ENCODE measurements around the gene PYCARD.

Gene PYCARD

DNA sequence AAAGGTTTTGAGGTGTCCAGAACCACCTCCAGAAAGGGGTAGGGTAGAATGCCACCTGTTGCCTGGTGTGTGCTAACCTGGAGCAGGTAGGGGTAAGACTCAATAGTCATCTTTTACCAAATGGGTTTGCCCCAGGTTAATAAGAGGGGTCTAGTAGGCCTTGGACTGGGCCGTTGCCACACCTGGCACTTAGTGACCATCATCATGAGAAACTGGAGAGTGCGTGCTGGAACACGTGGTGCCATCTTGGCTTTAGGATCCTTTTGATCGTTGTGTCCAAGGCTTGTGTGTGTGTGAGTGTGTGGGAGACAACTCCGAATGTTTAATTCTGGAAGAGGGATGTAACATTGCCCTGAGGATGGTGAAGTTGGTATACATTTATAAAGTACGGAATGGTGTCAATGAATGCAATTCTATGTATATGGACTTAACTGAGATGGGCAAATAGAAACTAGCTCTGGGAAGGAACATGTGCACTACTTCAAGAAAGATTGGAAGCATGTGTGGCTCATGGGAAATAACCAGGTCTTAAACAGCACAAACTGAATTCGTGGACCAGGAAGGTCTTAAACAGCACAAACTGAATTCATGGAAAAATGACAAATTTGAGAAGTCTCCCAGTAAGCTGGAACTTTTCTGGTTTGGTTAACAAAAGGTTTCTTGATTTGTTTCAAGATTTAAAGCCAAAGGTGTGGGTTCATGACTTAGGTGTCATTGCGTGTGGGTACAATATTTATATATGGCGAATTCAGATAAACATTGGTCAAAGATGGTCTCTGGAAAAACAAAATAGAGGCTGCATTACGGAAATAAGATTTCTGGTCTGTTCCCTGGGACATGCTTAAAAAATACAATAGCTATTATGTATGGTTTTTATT lies 15.4 kb downstream of the PYCARD start:
- H3K4me3 ChIP-seq (ENCODE audit: low read length) = no peak overlapping the region
- H3K9me3 ChIP-seq (ENCODE audit: insufficient read depth, low read length) = no peaks in the 10 kb centered on the region
- H3K36me3 ChIP-seq (replicated peaks; ENCODE audit: low read depth, low read length) = peaks cover 97% of the 10 kb centered on the region
- TF ChIP-seq, protein P1, sequence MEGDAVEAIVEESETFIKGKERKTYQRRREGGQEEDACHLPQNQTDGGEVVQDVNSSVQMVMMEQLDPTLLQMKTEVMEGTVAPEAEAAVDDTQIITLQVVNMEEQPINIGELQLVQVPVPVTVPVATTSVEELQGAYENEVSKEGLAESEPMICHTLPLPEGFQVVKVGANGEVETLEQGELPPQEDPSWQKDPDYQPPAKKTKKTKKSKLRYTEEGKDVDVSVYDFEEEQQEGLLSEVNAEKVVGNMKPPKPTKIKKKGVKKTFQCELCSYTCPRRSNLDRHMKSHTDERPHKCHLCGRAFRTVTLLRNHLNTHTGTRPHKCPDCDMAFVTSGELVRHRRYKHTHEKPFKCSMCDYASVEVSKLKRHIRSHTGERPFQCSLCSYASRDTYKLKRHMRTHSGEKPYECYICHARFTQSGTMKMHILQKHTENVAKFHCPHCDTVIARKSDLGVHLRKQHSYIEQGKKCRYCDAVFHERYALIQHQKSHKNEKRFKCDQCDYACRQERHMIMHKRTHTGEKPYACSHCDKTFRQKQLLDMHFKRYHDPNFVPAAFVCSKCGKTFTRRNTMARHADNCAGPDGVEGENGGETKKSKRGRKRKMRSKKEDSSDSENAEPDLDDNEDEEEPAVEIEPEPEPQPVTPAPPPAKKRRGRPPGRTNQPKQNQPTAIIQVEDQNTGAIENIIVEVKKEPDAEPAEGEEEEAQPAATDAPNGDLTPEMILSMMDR (IDR thresholded peaks at IDR 0.05; ENCODE audit: low read depth, low read length) = no peak
- no peak for TF ChIP-seq EZH2phosphoT487 (IDR thresholded peaks at IDR 0.05; ENCODE audit: low read depth)
- H3K9ac ChIP-seq (ENCODE audit: low read length) = no peak overlapping the region
- H4K20me1 ChIP-seq (ENCODE audit: insufficient read depth, low read length) = peaks cover 97% of the 10 kb centered on the region
- H3K27me3 ChIP-seq (ENCODE audit: low read depth, low read length) = no peaks in the 10 kb centered on the region
- peaks cover 11% of the 10 kb centered on the region for H3K4me1 ChIP-seq (ENCODE audit: low read length)
- H3K27ac ChIP-seq (ENCODE audit: low read length) = no peak overlapping the region
- H3K4me2 ChIP-seq (ENCODE audit: low read length) = no peak overlapping the region
- H2AFZ ChIP-seq (ENCODE audit: low read depth, low read length) = no peak overlapping the region
- H3K79me2 ChIP-seq (ENCODE audit: low read length) = peaks cover 94% of the 10 kb centered on the region

DNA sequence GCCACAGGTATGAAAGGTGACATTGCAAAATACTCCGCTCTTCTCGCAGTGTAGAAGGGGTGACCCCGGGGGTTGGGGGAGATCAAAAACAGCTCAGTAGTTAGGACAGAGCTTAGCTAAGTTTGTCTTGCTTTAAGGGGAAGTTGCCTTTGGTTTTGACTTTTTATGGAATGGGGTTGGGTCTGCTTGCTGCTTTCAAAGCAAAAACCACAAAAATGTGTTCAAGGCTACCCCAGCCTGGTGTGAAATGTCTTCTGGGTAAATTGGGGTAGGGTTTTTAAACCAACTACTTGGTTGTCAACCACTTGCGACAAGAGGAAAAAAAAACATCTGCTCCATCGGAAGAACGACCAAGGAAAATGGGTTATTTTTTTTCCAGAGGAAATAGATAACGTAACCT lies 16.4 kb downstream of the PYCARD start:
- H3K27me3 ChIP-seq (ENCODE audit: low read depth, low read length) = no peaks in the 10 kb centered on the region
- no peak for TF ChIP-seq EZH2phosphoT487 (IDR thresholded peaks at IDR 0.05; ENCODE audit: low read depth)
- TF ChIP-seq, protein P1 (IDR thresholded peaks at IDR 0.05; ENCODE audit: low read depth, low read length) = no peak
- H3K4me1 ChIP-seq (ENCODE audit: low read length) = peaks cover 13% of the 10 kb centered on the region
- H3K79me2 ChIP-seq (ENCODE audit: low read length) = peaks cover 100% of the 10 kb centered on the region
- no peak overlapping the region for H3K9ac ChIP-seq (ENCODE audit: low read length)
- H3K4me2 ChIP-seq (ENCODE audit: low read length) = no peak overlapping the region
- H4K20me1 ChIP-seq (ENCODE audit: insufficient read depth, low read length) = peaks cover 99% of the 10 kb centered on the region
- H3K9me3 ChIP-seq (ENCODE audit: insufficient read depth, low read length) = no peaks in the 10 kb centered on the region
- peaks cover 95% of the 10 kb centered on the region for H3K36me3 ChIP-seq (replicated peaks; ENCODE audit: low read depth, low read length)
- no peak overlapping the region for H3K27ac ChIP-seq (ENCODE audit: low read length)
- H3K4me3 ChIP-seq (ENCODE audit: low read length) = no peak overlapping the region
- H2AFZ ChIP-seq (ENCODE audit: low read depth, low read length) = no peak overlapping the region

DNA sequence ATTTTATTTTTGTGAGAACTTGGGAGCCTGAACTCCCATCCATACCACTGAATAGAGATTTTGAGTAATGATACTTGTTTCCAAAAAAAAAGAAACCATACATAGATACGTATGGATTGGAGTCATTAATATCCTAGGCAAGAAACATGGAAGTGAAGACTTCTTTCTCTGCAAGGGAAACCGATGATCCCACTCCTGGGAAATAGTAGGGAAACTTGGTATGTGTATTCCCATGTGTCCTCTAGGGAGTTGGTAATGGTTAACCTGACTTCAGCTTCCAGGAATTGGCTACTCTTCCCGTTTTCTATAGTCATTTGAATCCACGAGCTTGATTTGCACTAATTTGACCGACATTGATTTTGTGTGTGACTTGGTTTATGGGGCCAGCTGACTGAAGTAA lies 17.2 kb downstream of the PYCARD start:
- Histone ChIP-seq H4K20me1 (ENCODE audit: insufficient read depth, low read length) (peaks cover 98% of the 10 kb centered on the region), H3K27ac (ENCODE audit: low read length) (no peak overlapping the region), H3K4me2 (ENCODE audit: low read length) (no peak overlapping the region), H3K4me1 (ENCODE audit: low read length) (peaks cover 13% of the 10 kb centered on the region), H3K79me2 (ENCODE audit: low read length) (peaks cover 100% of the 10 kb centered on the region), H3K36me3 (replicated peaks; ENCODE audit: low read depth, low read length) (peaks cover 92% of the 10 kb centered on the region), H2AFZ (ENCODE audit: low read depth, low read length) (no peak overlapping the region), H3K4me3 (ENCODE audit: low read length) (no peak overlapping the region), H3K9me3 (ENCODE audit: insufficient read depth, low read length) (no peaks in the 10 kb centered on the region), H3K27me3 (ENCODE audit: low read depth, low read length) (no peaks in the 10 kb centered on the region), H3K9ac (ENCODE audit: low read length) (no peak overlapping the region)
- TF ChIP-seq, protein P1 (IDR thresholded peaks at IDR 0.05; ENCODE audit: low read depth, low read length) = no peak
- no peak for TF ChIP-seq EZH2phosphoT487 (IDR thresholded peaks at IDR 0.05; ENCODE audit: low read depth)

DNA sequence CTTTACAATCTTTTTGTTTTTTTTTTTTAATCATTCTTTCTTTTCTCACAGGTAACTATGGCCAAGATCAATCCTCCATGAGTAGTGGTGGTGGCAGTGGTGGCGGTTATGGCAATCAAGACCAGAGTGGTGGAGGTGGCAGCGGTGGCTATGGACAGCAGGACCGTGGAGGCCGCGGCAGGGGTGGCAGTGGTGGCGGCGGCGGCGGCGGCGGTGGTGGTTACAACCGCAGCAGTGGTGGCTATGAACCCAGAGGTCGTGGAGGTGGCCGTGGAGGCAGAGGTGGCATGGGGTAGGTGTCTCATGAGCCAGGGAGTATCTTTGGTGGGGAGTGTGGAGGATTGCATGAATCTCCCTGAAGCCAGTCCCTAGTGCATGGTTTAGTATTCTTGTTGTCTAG lies 17.7 kb downstream of the PYCARD start:
- peaks cover 13% of the 10 kb centered on the region for H3K4me1 ChIP-seq (ENCODE audit: low read length)
- no peaks in the 10 kb centered on the region for H3K9me3 ChIP-seq (ENCODE audit: insufficient read depth, low read length)
- no peak overlapping the region for H3K9ac ChIP-seq (ENCODE audit: low read length)
- H3K4me2 ChIP-seq (ENCODE audit: low read length) = no peak overlapping the region
- peaks cover 90% of the 10 kb centered on the region for H3K36me3 ChIP-seq (replicated peaks; ENCODE audit: low read depth, low read length)
- no peaks in the 10 kb centered on the region for H3K27me3 ChIP-seq (ENCODE audit: low read depth, low read length)
- H2AFZ ChIP-seq (ENCODE audit: low read depth, low read length) = no peak overlapping the region
- no peak for TF ChIP-seq EZH2phosphoT487 (IDR thresholded peaks at IDR 0.05; ENCODE audit: low read depth)
- TF ChIP-seq, protein P1 (IDR thresholded peaks at IDR 0.05; ENCODE audit: low read depth, low read length) = no peak
- peaks cover 100% of the 10 kb centered on the region for H3K79me2 ChIP-seq (ENCODE audit: low read length)
- no peak overlapping the region for H3K4me3 ChIP-seq (ENCODE audit: low read length)
- no peak overlapping the region for H3K27ac ChIP-seq (ENCODE audit: low read length)
- H4K20me1 ChIP-seq (ENCODE audit: insufficient read depth, low read length) = peaks cover 93% of the 10 kb centered on the region
